Measurements from ENCODE around the gene SLC30A2.

DNA sequence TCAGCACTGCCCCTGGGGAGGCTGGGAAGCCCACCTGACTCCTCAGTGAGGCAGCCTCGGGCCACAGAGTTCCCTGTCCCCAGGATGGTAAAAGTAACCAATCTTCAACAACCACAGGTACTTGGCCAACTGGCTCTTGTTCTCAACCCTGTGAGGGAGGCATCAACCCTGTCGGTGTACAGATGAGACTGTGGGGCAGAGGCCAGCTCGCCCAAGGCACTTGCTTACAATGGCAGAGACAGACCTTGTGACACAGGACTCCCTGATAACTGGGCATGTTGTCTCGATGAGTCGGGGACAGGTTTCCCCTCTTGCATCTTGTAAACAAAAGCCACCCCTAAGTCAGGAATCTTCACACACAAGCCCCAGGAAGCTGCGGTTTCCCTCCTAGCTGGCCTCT is 8.0 kb downstream of the SLC30A2 start:
- TF ChIP-seq GATA2 (IDR thresholded peaks at IDR 0.05; ENCODE audit: low read depth, low read length) (no peak), GATA3 (IDR thresholded peaks at IDR 0.05; ENCODE audit: low read depth, low read length) (no peak)

Measured in SH-SY5Y (cell line).